WERI-Rb-1 (cell line): ENCODE data around the gene COL6A3.

Experiments used
- DNase-seq: peaks from one replicate; pipeline ENCODE4 v3.0.0-alpha.2; 2020
- H3K27ac ChIP-seq: fragments of 250-450 bp; sonication (Bioruptor Pico); 2 replicates; pipeline ENCODE4 v1.5.1; 2020; ENCODE audit warnings: mild to moderate bottlenecking, moderate library complexity
- H3K27me3 ChIP-seq: fragments of 250-450 bp; sonication (Bioruptor Pico); 2 replicates; pipeline ENCODE4 v1.5.1; 2021; ENCODE audit warnings: mild to moderate bottlenecking, low read depth, moderate library complexity; ENCODE audit not compliant: insufficient read depth, severe bottlenecking
- H3K36me3 ChIP-seq: fragments of 250-450 bp; sonication (Bioruptor Pico); 2 replicates; pipeline ENCODE4 v1.5.1; 2020; ENCODE audit warnings: mild to moderate bottlenecking, moderate library complexity
- H3K4me3 ChIP-seq: 2 replicates; pipeline ENCODE4 v1.5.1; 2011; ENCODE audit warnings: low read depth, mild to moderate bottlenecking, control low read depth, low read length
- H3K9me3 ChIP-seq: fragments of 250-450 bp; sonication (Bioruptor Pico); 2 replicates; pipeline ENCODE4 v1.5.1; 2021; ENCODE audit warnings: mild to moderate bottlenecking, moderate library complexity; ENCODE audit not compliant: severe bottlenecking
- TF ChIP-seq, protein P1 (sequence below): IDR thresholded peaks from 2 replicates; pipeline ENCODE4 v1.5.1; 2011; ENCODE audit warnings: low read depth, mild to moderate bottlenecking, control low read depth, inconsistent platforms, low read length

COL6A3 gene

DNA sequence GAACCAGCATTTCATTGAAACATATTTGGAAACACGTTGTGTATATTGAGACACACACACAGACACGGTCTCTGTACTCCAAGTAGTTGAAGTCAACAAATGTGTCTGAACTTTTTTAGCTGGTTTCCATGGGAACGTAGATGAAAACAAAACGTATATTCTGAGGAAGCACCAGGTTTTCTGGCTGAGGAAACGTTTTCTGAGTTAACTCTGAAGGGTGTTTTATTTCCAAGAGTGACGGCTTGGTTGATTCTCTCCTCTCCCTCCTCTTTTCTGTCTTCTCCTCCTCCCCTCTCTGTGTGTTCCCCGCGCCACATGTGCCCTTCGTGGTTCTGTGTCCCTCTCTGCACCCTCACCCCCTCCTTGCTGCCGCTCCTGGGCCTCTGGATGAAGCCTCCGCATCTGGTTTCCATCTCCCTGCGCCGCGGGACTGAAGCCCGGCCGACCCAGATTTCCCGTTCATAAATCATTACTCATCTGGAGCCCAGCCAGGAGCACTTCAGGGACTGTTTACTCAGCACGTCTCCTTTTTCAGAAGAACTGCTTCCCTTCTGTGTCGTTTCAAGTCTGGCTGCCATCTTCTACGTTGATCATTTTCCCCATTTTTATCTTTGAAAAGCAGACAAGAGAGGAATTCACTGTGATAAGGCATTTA is 122.7 kb downstream of the COL6A3 start:
- Histone ChIP-seq H3K27me3 (peaks cover 66% of the 10 kb centered on the region), H3K9me3 (no peaks in the 10 kb centered on the region), H3K36me3 (no peaks in the 10 kb centered on the region), H3K4me3 (no peak overlapping the region), H3K27ac (no peak overlapping the region)
- no peak for DNase-seq
- TF ChIP-seq, protein P1, sequence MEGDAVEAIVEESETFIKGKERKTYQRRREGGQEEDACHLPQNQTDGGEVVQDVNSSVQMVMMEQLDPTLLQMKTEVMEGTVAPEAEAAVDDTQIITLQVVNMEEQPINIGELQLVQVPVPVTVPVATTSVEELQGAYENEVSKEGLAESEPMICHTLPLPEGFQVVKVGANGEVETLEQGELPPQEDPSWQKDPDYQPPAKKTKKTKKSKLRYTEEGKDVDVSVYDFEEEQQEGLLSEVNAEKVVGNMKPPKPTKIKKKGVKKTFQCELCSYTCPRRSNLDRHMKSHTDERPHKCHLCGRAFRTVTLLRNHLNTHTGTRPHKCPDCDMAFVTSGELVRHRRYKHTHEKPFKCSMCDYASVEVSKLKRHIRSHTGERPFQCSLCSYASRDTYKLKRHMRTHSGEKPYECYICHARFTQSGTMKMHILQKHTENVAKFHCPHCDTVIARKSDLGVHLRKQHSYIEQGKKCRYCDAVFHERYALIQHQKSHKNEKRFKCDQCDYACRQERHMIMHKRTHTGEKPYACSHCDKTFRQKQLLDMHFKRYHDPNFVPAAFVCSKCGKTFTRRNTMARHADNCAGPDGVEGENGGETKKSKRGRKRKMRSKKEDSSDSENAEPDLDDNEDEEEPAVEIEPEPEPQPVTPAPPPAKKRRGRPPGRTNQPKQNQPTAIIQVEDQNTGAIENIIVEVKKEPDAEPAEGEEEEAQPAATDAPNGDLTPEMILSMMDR, result no peak

DNA sequence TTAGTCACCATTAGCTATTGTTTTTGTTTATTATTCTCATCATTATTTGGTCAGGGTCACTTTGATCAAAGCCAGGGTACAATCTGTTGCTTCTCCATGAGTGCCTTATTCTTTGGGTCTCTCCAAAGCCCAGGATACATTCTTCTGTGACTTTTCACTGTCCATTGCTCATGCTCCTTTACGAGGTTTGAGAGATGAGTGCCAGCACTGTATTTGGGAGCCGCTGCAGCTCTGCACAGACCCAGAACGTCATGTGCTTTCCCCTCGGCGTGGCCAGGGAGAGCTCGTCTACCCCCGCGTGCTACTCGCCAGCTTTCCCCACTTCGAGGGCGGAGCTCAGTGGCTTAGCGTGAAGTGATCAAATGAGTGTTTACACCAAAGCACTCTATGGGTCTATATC is 123.7 kb downstream of the COL6A3 start:
- H3K36me3 ChIP-seq, result no peaks in the 10 kb centered on the region
- TF ChIP-seq, protein P1, result no peak
- H3K4me3 ChIP-seq, result no peak overlapping the region
- peaks cover 65% of the 10 kb centered on the region for H3K27me3 ChIP-seq
- H3K27ac ChIP-seq, result no peak overlapping the region
- H3K9me3 ChIP-seq, result no peaks in the 10 kb centered on the region
- DNase-seq, result no peak

DNA sequence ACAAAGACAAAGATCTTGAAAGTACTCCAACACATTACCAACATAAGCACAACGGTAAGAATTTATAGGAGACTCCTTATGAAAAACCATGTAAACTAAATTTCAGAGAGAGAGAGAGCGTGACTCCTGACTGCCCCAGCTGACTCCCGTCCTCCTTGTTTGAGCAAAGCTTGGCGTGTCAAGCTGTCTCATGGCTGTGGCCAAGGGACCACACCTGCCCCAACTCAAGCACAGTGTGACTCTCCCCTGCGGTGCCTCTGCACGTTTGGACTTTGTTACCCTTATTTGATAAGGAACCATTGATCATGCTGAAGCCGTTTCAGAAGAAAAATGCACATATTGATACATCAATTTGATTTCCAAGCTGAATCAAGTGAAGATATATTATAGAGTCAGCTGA is 124.8 kb downstream of the COL6A3 start:
- TF ChIP-seq, protein P1, result no peak
- Histone ChIP-seq H3K27me3 (peaks cover 64% of the 10 kb centered on the region), H3K36me3 (no peaks in the 10 kb centered on the region), H3K9me3 (no peaks in the 10 kb centered on the region), H3K27ac (no peak overlapping the region), H3K4me3 (no peak overlapping the region)
- DNase-seq, result no peak

DNA sequence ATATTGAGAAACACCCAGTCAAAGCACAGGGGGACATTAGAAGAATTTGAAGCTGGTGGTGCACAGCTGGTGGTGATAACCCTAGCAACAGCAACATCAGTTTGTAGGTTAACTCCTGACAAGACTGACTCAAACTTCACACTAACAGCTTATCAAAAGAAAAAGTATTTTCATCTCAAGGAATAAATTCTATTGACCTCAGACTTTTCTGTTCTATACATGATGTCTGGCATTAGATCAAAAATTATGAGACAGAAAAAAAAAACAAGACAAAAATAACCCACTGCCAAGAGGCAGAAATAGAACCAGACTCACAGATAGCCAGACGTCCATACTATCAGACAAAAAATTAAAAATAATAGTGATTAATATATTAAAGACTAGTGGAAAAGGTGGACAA is 126.1 kb downstream of the COL6A3 start:
- Histone ChIP-seq H3K27ac (no peak overlapping the region), H3K4me3 (no peak overlapping the region), H3K9me3 (no peaks in the 10 kb centered on the region), H3K36me3 (no peaks in the 10 kb centered on the region), H3K27me3 (peaks cover 58% of the 10 kb centered on the region)
- DNase-seq, result no peak
- TF ChIP-seq, protein P1, result no peak

DNA sequence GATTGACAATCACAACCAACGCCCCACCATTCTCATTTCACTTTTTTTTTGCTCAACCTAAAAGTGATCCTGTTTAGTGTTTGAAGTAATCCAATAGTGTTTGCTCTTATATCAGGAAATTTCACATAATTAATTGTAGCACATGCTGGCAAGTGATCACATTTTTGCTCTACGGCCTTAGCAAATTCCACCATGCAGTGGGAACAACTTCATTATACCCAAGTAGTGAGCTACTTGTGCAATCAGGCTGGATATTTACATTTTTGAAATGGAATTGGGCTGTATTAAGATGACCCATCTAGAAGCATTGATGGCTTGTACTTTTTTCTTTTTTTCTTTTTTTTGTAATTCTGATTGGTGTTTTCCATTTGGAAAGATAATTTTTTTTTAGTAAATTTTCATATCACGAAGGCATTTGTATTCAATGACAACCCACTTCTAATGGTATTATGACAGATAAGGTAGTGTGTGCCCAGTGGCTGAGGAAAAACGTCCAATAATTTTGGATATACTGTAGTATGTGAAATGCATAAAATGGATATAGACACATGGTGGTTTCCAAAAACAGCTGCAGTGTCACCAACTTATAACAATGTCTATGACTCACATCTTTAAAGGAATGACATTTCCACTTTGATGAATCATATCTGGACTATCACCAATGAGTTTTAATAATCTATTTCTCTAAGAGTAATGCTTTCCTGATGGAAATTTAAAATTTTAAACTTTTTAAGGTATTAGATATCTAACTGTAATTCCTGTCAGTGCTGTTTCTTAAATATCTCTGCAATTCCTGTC is 130.6 kb downstream of the COL6A3 start:
- Histone ChIP-seq H3K27me3 (peaks cover 16% of the 10 kb centered on the region), H3K9me3 (no peaks in the 10 kb centered on the region), H3K27ac (no peak overlapping the region), H3K36me3 (no peaks in the 10 kb centered on the region), H3K4me3 (no peak overlapping the region)
- DNase-seq, result no peak
- TF ChIP-seq, protein P1, result no peak
